ENCODE data around the gene KRTAP21-3. TPM values are rescaled to one million over a fixed set of nuclear protein-coding genes. Genes with fewer than 3 reads are reported as not detected.

The KRTAP21-3 gene
- total RNA-seq, 1 experiment from 2014 or later = not detected

GRCh38 chr21:30719401-30719800, 824 bp upstream of the KRTAP21-3 start:
- Histone ChIP-seq H3K9ac (ENCODE audit: low read length) (no peak overlapping the region), H3K27ac (ENCODE audit: low read depth, low read length) (no peak overlapping the region), H4K20me1 (ENCODE audit: insufficient read depth) (no peaks in the 10 kb centered on the region), H3K9me2 (ENCODE audit: insufficient read depth) (no peaks in the 10 kb centered on the region), H3K27me3 (ENCODE audit: insufficient read depth, low read length) (no peaks in the 10 kb centered on the region), H2AFZ (ENCODE audit: low read depth, low read length, poor library complexity, severe bottlenecking) (no peak overlapping the region), H3K4me2 (ENCODE audit: low read length) (no peak overlapping the region), H3K36me3 (ENCODE audit: control insufficient read depth in 1 of 2, insufficient read depth in 2 of 2, low read length in 2 of 2) (no peaks in the 10 kb centered on the region), H3K9me3 (ENCODE audit: control insufficient read depth in 1 of 2, insufficient read depth in 1 of 2, low read depth in 1 of 2, low read length in 2 of 2) (peaks cover 0 to 3% of the 10 kb centered on the region in 2 experiments; a peak in 2 of 4 replicates), H3K79me2 (ENCODE audit: insufficient read depth, low read length) (no peaks in the 10 kb centered on the region), H3K4me1 (ENCODE audit: control insufficient read depth in 1 of 2, insufficient read depth in 2 of 2, low read length in 2 of 2) (no peaks in the 10 kb centered on the region), H3K4me3 (replicated peaks in 1 of 2; ENCODE audit: low read depth in 1 of 2, low read length in 2 of 2) (no peak overlapping the region)
- POLR2A ChIA-PET = no interaction called here
- intact Hi-C loops (cut with micrococcal nuclease) = no loop called here
- BruUV-seq (replicated peaks) = no TSS peak
- no peak for DNase-seq (ENCODE audit: low read depth, low spot score)
- RAD21 ChIA-PET (ENCODE audit: low non-redundant PET in 1 of 2, low total read pairs in 2 of 2, uncharacterized antibody in 2 of 2, unreplicated experiment in 2 of 2) = no interaction called here
- CTCF ChIA-PET = no interaction called here
- TF ChIP-seq CTCF (IDR thresholded peaks at IDR 0.05 in 2 of 3, conservative IDR thresholded peaks at IDR 0.05 in 1 of 3; ENCODE audit: borderline replicate concordance in 1 of 3, insufficient read depth in 1 of 3, low read depth in 2 of 3, low read length in 2 of 3) = no peak
- TF ChIP-seq SRF (IDR thresholded peaks at IDR 0.05; ENCODE audit: low read depth) = no peak
- TF ChIP-seq EGR1 (IDR thresholded peaks at IDR 0.05; ENCODE audit: low read depth) = no peak
- TF ChIP-seq REST (IDR thresholded peaks at IDR 0.05; ENCODE audit: low read depth) = no peak
- TF ChIP-seq JUND (IDR thresholded peaks at IDR 0.05) = no peak
- no peak for TF ChIP-seq CEBPB (IDR thresholded peaks at IDR 0.05; ENCODE audit: low read depth)
- no peak for TF ChIP-seq RAD21 (IDR thresholded peaks at IDR 0.05; ENCODE audit: low read depth)
- no peak for TF ChIP-seq EZH2 (IDR thresholded peaks at IDR 0.05)
- TF ChIP-seq POLR2AphosphoS5 (IDR thresholded peaks at IDR 0.05; ENCODE audit: low read depth, low read length) = no peak
- no peak for TF ChIP-seq FOSL1 (IDR thresholded peaks at IDR 0.05; ENCODE audit: low read depth)
- no peak for TF ChIP-seq YY1 (IDR thresholded peaks at IDR 0.05; ENCODE audit: extremely low read depth, insufficient replicate concordance, low read depth, low read length)
- TF ChIP-seq ZFX (IDR thresholded peaks at IDR 0.05) = no peak
- TF ChIP-seq TCF7L2 (IDR thresholded peaks at IDR 0.05; ENCODE audit: borderline replicate concordance, extremely low read depth, insufficient read depth, insufficient read length) = no peak
- TF ChIP-seq ELF1 (IDR thresholded peaks at IDR 0.05; ENCODE audit: borderline replicate concordance, low read depth) = no peak
- no peak for TF ChIP-seq ZNF274 (IDR thresholded peaks at IDR 0.05; ENCODE audit: low read depth, low read length)
- TF ChIP-seq ATF3 (IDR thresholded peaks at IDR 0.05) = no peak
- TF ChIP-seq CBX3 (IDR thresholded peaks at IDR 0.05; ENCODE audit: low read depth) = no peak
- TF ChIP-seq SIN3A (IDR thresholded peaks at IDR 0.05; ENCODE audit: low read depth) = no peak
- ATAC-seq = no peak

Measured in HCT116 (cell line).